ENCODE measurements around the gene ISL2. TPM values are rescaled to one million over a fixed set of nuclear protein-coding genes. Genes with fewer than 3 reads are reported as not detected.

The ISL2 gene
- total and polyA plus RNA-seq, 2 of the 4 experiments (the other 2 are of a cell fraction): 1.3 to 3.6 TPM

Other genes with a start within 250 kb of the ISL2 start
- 159 and 172 TPM in 2 replicates for gene ETFA, start 25.3 kb upstream of the ISL2 start, total RNA-seq (2012; rRNA removed)
- 115 and 116 TPM in 2 replicates for gene ETFA, start 25.3 kb upstream of the ISL2 start, polyA plus RNA-seq (2012; rRNA removed)